HG03196 (cell line): ENCODE results near the gene PI4K2A.
"Not testable (repeated sequence)": the region's sequence is repeated elsewhere in the genome, so short reads cannot be mapped to it uniquely, and the experiment has no call there.

Source experiments
- ATAC-seq: cut with Tn5 transposase; IDR thresholded peaks from one replicate; pipeline ENCODE4 v1.9.1; 2021; ENCODE audit not compliant: unreplicated experiment

PI4K2A gene

GRCh38 chr10:97631098-97631497, 9.4 kb upstream of the PI4K2A start:
- ATAC-seq, result no peak

GRCh38 chr10:97632949-97633884, 7.3 kb upstream of the PI4K2A start, which contains the start of gene MORN4:
MORN4 (minus strand) TSS chr10:97633500; CDS start chr10:97619653, 13,847 bp downstream.
- peak; percentile 96 for ATAC-seq

DNA sequence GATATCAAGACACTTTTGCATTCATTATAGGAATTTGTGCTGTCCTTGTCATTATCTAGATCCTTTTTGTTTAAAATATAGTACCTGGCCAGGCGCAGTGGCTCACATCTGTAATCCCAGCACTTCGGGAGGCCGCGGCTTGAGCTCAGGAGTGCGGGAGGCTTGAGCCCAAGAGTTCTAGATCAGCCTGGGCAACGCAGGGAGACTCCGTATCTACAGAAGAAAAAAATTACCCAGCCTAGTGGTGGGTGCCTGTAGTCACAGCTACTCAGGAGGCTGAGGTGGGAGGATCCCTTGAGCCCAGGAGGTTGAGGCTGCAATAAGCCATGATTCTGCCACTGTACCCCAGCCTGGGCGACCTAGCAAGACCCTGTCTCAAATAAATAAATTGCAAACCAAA, 6.5 kb upstream of the PI4K2A start:
- ATAC-seq, result no peak

DNA sequence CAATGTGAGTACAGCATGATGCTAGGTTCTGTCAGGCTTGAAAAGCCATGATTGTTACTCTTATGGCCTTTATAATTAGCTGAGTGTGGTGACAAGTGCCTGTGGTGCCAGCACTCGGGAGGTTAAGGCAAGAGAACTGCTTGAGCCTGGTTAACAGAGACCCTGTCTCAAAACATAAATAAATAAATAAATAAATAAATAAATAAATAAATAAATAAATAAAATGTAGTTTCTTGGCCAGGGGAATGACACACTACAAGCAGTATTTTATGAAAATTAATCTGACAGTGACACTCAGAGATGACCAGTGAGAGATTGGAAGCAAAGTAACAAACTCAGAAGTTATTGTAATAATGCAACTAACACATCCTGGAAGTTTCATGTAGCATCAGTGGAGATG, 4.9 kb upstream of the PI4K2A start:
- ATAC-seq, result no peak

DNA sequence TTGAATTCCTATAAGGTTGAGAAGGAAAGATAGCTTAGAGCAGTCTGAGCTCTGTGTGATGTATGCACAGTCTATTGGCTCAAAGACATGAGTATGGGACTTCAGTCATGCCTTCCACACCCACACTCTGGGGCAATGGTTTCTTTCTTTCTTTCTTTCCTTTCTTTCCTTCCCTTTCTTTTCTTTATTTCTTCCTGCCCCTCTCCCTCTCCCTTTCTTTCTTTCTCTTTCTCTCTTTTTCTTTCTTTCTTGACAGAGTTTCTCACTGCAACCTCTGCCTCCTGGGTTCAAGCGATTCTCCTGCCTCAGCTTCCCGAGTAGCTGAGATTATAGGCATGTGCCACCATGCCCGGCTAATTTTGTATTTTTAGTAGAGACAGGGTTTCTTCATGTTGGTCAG, 1.4 kb upstream of the PI4K2A start:
- ATAC-seq, result not testable (repeated sequence)

GRCh38 chr10:97640868-97641811, 669 bp downstream of the PI4K2A start:
- ATAC-seq, result peak; percentile 4

DNA sequence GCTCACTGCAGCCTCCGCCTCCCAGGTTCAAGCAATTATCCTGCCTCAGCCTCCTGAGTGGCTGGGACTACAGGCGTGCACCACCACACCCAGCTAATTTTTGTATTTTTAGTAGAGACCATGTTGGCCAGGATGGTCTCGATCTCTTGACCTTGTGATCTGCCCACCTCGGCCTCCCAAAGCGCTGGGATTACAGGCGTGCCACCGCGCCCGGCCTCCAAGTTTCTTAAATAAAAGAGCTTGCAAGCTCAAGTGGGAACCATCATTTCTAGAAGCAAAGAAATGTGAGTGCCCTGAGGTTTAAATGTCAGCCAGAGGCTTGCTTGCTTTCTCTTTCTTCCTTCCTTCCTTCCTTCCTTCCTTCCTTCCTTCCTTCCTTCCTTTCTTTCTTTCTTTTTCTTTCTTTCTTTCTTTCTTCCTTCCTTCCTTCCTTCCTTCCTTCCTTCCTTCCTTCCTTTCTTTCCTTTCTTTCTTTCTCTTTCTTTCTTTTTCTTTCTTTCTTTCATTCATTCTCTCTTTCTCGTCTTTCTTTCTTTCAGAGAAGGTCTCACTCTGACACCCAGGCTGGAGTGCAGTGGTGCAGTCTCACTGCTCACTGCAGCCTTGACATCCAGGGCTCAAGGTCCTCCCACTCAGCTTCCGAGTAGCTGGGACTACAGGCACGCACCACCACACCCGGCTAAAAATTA, 2.1 kb downstream of the PI4K2A start:
- ATAC-seq, result not testable (repeated sequence)

DNA sequence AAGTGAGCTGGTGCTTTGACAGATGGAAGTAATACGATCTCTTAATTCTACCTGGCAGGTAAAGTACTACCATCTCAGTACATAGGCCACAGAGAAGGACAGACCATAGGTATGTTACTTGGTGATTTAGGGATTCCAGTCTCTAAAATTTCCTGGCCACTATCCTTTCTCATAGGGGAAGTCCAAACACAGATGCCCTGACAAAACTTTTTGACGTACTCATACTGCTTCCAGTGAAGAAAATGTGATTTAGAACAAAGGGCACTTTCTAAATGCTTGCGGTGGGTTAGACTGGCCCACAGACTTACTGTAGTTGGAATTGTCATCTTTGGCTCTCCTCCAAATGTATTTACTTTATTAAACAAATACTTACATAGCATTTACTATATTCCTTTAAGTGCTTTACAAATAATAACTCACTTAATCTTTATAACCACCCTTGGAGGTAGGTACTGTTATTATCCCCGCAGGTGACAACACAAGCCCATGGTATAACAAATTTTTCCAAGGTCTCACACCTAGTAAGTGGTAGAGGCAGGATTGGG, 3.0 kb downstream of the PI4K2A start:
- no peak for ATAC-seq

DNA sequence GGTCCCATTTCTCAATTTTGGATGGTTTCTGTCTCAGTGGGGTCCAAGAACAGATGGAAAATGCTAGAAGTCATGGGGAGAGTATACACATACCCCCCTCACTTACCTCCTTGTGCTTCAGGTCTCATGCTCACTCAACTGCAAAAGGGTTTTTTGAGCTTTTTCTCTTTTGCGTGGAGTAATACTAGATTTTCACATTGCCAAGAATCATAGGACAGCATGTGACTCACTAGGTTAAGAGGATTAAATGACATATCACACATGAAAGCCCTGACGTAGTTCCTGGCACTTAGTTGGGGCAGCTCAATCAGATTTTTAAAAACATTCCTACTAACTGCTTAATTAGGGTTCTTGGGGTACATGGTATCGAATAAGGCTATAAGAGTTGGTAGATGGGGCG, 4.5 kb downstream of the PI4K2A start:
- no peak for ATAC-seq

DNA sequence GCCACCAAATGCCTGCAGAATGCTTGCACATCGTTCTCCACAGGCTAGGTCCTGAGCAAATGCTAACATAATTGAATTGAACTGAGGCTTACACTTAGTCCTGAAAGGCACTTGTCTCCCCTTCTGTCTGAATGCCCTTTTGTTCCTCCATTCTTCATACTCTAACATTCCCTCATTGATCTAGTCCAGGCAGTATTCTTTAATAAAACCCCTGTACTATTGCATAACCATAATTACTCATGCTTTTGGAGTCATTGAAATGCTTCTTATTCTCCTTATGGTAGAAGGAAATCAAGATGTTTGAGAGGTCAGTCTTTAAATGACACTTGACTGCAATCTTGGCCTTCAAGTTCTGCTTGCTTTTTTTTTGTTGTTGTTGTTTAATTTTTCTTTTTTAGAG, 7.1 kb downstream of the PI4K2A start:
- no peak for ATAC-seq

GRCh38 chr10:97648562-97649404, 8.3 kb downstream of the PI4K2A start:
- peak; percentile 60 for ATAC-seq

DNA sequence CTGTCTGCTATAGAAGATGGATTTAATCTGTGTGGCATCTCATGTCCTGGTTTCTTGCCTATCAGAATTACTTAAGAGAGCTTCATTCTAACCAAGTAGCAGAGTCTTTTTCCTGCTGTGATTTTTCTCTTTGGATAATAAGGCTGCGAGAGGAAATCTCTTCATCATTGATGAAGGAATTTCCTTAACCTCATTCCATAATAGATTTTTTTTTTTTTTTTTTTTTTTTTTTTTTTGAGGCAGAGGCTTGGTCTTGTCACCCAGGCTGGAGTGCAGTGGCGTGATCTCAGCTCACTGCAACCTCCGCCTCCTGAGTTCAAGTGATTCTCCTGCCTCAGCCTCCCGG, 8.9 kb downstream of the PI4K2A start:
- not testable (repeated sequence) for ATAC-seq

DNA sequence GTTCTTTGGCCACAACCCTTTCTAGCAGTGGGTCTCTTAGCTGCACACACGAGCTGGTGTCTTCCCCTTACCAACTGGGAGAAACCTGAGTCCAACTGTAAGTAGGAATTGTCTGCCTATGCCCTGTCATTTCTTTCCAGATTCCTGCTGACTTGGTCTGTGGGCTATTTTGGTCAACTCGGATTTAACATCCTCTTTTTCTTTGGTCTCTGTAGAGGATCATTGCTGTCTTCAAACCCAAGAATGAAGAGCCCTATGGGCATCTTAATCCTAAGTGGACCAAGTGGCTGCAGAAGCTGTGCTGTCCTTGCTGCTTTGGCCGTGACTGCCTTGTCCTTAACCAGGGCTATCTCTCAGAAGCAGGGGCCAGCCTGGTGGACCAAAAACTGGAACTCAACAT, 10.3 kb downstream of the PI4K2A start:
- ATAC-seq, result no peak

DNA sequence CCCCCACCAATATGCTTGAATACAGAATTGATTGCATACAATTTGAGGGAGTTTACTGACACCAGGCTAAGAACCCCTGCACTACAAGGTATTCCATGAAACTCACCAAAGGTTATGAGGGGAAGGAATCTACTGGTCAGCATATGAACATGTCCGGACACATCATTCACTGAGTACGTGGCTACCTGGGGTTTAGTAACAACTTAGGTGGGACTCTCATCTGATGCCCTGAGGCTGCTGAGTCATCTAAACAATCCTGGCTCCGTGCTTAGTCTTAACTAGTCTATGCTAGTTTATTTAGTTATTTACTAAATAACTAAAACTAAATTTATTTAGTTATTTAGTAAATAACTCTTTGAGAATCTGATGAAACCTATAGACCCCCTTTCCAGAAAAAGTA, 11.3 kb downstream of the PI4K2A start:
- ATAC-seq, result no peak

- ATAC-seq, result no peak
Observed at GRCh38 chr10:97656777-97657176, 16.3 kb downstream of the PI4K2A start.

DNA sequence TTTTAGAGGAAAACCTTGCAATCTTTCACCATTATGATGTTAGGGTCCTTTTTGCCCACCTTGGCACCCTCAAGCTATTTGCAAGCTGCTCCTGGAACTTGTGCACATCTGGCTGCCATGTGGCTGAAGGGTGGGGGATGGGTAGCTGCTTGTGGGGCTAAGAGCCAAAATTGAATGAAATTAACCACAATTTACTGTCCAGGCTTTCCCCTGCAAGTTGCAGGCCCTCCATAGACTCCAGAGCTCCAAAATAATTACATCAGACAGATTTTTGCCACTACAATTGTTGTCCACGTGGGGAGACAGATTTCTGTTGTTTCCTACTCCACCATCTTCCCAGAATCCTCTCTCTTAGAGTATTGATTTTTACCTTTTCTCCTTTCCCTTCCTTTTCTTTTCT, 19.1 kb downstream of the PI4K2A start:
- ATAC-seq, result no peak

GRCh38 chr10:97664282-97664850, 23.9 kb downstream of the PI4K2A start:
- no peak for ATAC-seq

GRCh38 chr10:97666992-97667391, 26.5 kb downstream of the PI4K2A start:
- ATAC-seq, result no peak

DNA sequence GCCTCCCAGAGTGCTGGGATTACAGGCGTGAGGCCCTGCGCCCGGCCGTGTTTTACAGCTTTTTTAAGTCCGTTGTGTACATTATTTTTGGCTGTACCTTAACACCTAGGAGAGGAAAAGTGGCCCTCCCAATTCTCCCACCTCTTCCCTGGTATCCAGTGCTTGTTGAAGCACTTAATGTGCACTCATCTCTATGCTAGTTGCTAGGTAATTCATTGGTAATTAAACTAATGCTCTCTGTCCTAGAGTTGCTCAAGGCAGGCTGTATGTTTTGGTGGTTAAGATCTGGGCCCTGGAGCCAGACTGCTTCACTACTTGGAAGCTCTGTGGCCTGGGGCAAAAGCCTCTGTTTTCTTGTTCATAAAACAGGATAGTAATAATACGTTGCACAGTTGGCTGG, 27.0 kb downstream of the PI4K2A start:
- no peak for ATAC-seq

GRCh38 chr10:97669571-97669970, 29.1 kb downstream of the PI4K2A start:
- no peak for ATAC-seq
